ENCODE results near the gene ANO1. TPM values are rescaled to one million over a fixed set of nuclear protein-coding genes. Genes with fewer than 3 reads are reported as not detected.

Gene ANO1
- total and polyA plus RNA-seq, 2 donors (not counting 1 experiment from before 2014, with no cell fraction given): not detected

- peak; percentile 32 for DNase-seq
- no peak for ATAC-seq (ENCODE audit: low read depth)
- Mint-ChIP-seq H3K4me3 (peak overlapping the region; percentile 93), H3K27me3 (no peaks in the 10 kb centered on the region), H3K27ac (peak overlapping the region; percentile 94), H3K9me3 (ENCODE audit: insufficient read depth) (no peaks in the 10 kb centered on the region), H3K4me1 (peaks cover 31% of the 10 kb centered on the region)
- Histone ChIP-seq H3K79me2 (ENCODE audit: control insufficient read depth, insufficient read depth, low read length) (peaks cover 39% of the 10 kb centered on the region), H3K4me2 (replicated peaks; ENCODE audit: low read depth, low read length, poor library complexity, severe bottlenecking) (peak overlapping the region; percentile 92), H3K36me3 (replicated peaks in 1 of 2; ENCODE audit: control extremely low read depth in 1 of 2, control insufficient read depth in 1 of 2, extremely low read depth in 1 of 2, insufficient read depth in 2 of 2, low read length in 1 of 2) (peaks cover 0 to 28% of the 10 kb centered on the region in 2 experiments), H3K9me3 (ENCODE audit: control extremely low read depth in 1 of 3, control insufficient read depth in 2 of 3, insufficient read depth in 1 of 3, low read length in 2 of 3) (no peaks in the 10 kb centered on the region), H3K27ac (ENCODE audit: low read length in 2 of 2) (peak overlapping the region in 1 of 2 donors; percentile 49), H4K20me1 (ENCODE audit: control insufficient read depth, insufficient read depth, low read length, poor library complexity, severe bottlenecking) (peaks cover 37% of the 10 kb centered on the region), H2AFZ (ENCODE audit: insufficient read depth, low read depth, low read length, poor library complexity, severe bottlenecking) (peak overlapping the region; percentile 92), H3K9ac (ENCODE audit: low read length) (peak overlapping the region; percentile 96), H3K4me1 (ENCODE audit: control insufficient read depth in 2 of 2, insufficient read depth in 2 of 2, low read length in 2 of 2) (peaks cover 18 to 26% of the 10 kb centered on the region in 2 donors), H3K4me3 (ENCODE audit: control extremely low read depth in 1 of 5, extremely low read depth in 1 of 5, insufficient read depth in 1 of 5, low read depth in 2 of 5, low read length in 4 of 5) (peak overlapping the region; percentile 42 to 98 (median 96)), H3K27me3 (replicated peaks in 1 of 4; ENCODE audit: control extremely low read depth in 1 of 4, control insufficient read depth in 3 of 4, insufficient read depth in 4 of 4, low read length in 3 of 4) (no peaks in the 10 kb centered on the region)
- CTCF ChIA-PET: no interaction called here
- POLR2A ChIA-PET: no interaction called here
- WGBS (ENCODE audit: insufficient coverage): 78% methylated on average over 10 of the region's 29 CpGs
- intact Hi-C loops (cut with micrococcal nuclease): loop anchor here (5.0 kb wide), 1 partner anchor 1250 kb away; the partner anchor contains the start of gene NADSYN1
- TF ChIP-seq EZH2 (IDR thresholded peaks at IDR 0.05; ENCODE audit: borderline replicate concordance, insufficient read depth, low read depth, low read length, poor library complexity, severe bottlenecking): no peak
- TF ChIP-seq CTCF (IDR thresholded peaks at IDR 0.05): no peak
Observed at GRCh38 chr11:70201882-70202861, 124.1 kb downstream of the ANO1 start.

All from B cell (primary cell).